A673 (cell line): ENCODE results near the gene ATE1. TPM values are rescaled to one million over a fixed set of nuclear protein-coding genes. Genes with fewer than 3 reads are reported as not detected.

Source experiments
- BruUV-seq: library from RNA; stranded (reverse); fragments of 400-500 nt; replicated peaks from 2 replicates; lab custom pipeline; 2021; lab: Mats Ljungman, UMichigan
- CTCF ChIA-PET: fragments of 300-600 bp; sonication (Branson Sonifier 250); formaldehyde crosslinking; loops from one replicate; lab custom pipeline; 2022; ENCODE audit warnings: antibody characterized with exemption; lab: Charles Lee
- POLR2A ChIA-PET: fragments of 300-600 bp; sonication (Branson Sonifier 250); formaldehyde crosslinking; loops from one replicate; lab custom pipeline; 2022; ENCODE audit warnings: antibody characterized with exemption; ENCODE audit not compliant: low non-redundant PET; lab: Charles Lee
- DNase-seq: peaks from one replicate; pipeline ENCODE4 v3.0.0-alpha.2; 2015; ENCODE audit warnings: low spot score
- H3K27ac ChIP-seq: fragments of 200-600 bp; sonication (generic); 2 replicates; pipeline ENCODE4 v1.5.1; 2016; ENCODE audit warnings: mixed run types, low read depth, mild to moderate bottlenecking, mixed read lengths, antibody characterized with exemption, low read length; ENCODE audit not compliant: poor library complexity, severe bottlenecking
- H3K27me3 ChIP-seq: fragments of 200-600 bp; sonication (generic); replicated peaks from 2 replicates; pipeline ENCODE4 v1.6.1; 2017; ENCODE audit warnings: mixed run types, low read depth, mild to moderate bottlenecking, mixed read lengths, antibody characterized with exemption, low read length; ENCODE audit not compliant: insufficient read depth, poor library complexity
- H3K36me3 ChIP-seq: fragments of 200-600 bp; sonication (generic); 2 replicates; pipeline ENCODE4 v1.6.1; 2016; ENCODE audit warnings: mixed run types, mild to moderate bottlenecking, mixed read lengths, antibody characterized with exemption, low read length; ENCODE audit not compliant: insufficient read depth, poor library complexity, severe bottlenecking
- H3K4me1 ChIP-seq: fragments of 200-600 bp; sonication (generic); 2 replicates; pipeline ENCODE4 v1.6.1; 2017; ENCODE audit warnings: mixed run types, mild to moderate bottlenecking, mixed read lengths, antibody characterized with exemption, low read length; ENCODE audit not compliant: insufficient read depth, poor library complexity, severe bottlenecking
- H3K4me3 ChIP-seq: fragments of 200-600 bp; sonication (generic); 2 replicates; pipeline ENCODE4 v1.5.1; 2016; ENCODE audit warnings: low read depth, mixed run types, mild to moderate bottlenecking, mixed read lengths, low read length; ENCODE audit not compliant: poor library complexity, severe bottlenecking
- H3K9me3 ChIP-seq: fragments of 200-600 bp; sonication (generic); 2 replicates; pipeline ENCODE4 v1.6.1; 2016; ENCODE audit warnings: mixed run types, low read depth, mild to moderate bottlenecking, mixed read lengths, antibody characterized with exemption, low read length; ENCODE audit not compliant: poor library complexity, severe bottlenecking
- EZH2 ChIP-seq: fragments of 200-600 bp; sonication (generic); IDR thresholded peaks from 2 replicates; pipeline ENCODE4 v1.6.1; 2017; ENCODE audit warnings: borderline replicate concordance, low read depth, mild to moderate bottlenecking, mixed read lengths, antibody characterized with exemption, low read length; ENCODE audit not compliant: poor library complexity, severe bottlenecking
- intact Hi-C: fragments of 100-400 bp; cut with micrococcal nuclease; formaldehyde crosslinking; loops from one replicate; pipeline ENCODE4 v1.10.0; 2022; ENCODE audit not compliant: unreplicated experiment
- total RNA-seq: library from RNA; stranded (reverse); gene quantifications from 2 replicates; pipeline ENCODE4 v1.2.3, GENCODE V29; 2021
- TF ChIP-seq, protein P1 (sequence below): fragments of 300-800, 200-600 bp; sonication (generic); conservative IDR thresholded peaks from 2 replicates; pipeline ENCODE4 v1.5.1; 2017; ENCODE audit warnings: low read depth, mild to moderate bottlenecking, antibody characterized with exemption, low read length, moderate library complexity, mixed read lengths

ATE1 gene
- total RNA-seq, 1 experiment from 2014 or later = 27.0 TPM

GRCh38 chr10:121956111-121957061 is 28.6 kb upstream of the ATE1 start:
- Histone ChIP-seq H3K4me1 (no peaks in the 10 kb centered on the region), H3K4me3 (no peak overlapping the region), H3K36me3 (peaks cover 24% of the 10 kb centered on the region), H3K27me3 (no peaks in the 10 kb centered on the region), H3K9me3 (no peaks in the 10 kb centered on the region), H3K27ac (no peak overlapping the region)
- DNase-seq = no peak
- no TSS peak for BruUV-seq
- ChIA-PET CTCF (no interaction called here), POLR2A (no interaction called here)
- intact Hi-C loops = no loop called here
- TF ChIP-seq, protein P1, sequence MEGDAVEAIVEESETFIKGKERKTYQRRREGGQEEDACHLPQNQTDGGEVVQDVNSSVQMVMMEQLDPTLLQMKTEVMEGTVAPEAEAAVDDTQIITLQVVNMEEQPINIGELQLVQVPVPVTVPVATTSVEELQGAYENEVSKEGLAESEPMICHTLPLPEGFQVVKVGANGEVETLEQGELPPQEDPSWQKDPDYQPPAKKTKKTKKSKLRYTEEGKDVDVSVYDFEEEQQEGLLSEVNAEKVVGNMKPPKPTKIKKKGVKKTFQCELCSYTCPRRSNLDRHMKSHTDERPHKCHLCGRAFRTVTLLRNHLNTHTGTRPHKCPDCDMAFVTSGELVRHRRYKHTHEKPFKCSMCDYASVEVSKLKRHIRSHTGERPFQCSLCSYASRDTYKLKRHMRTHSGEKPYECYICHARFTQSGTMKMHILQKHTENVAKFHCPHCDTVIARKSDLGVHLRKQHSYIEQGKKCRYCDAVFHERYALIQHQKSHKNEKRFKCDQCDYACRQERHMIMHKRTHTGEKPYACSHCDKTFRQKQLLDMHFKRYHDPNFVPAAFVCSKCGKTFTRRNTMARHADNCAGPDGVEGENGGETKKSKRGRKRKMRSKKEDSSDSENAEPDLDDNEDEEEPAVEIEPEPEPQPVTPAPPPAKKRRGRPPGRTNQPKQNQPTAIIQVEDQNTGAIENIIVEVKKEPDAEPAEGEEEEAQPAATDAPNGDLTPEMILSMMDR = no peak
- TF ChIP-seq EZH2 = no peak

GRCh38 chr10:121952226-121952625 is 24.4 kb upstream of the ATE1 start:
- CTCF ChIA-PET = no interaction called here
- intact Hi-C loops = no loop called here
- no peak for DNase-seq
- H3K4me3 ChIP-seq = no peak overlapping the region
- H3K9me3 ChIP-seq = no peaks in the 10 kb centered on the region
- no TSS peak for BruUV-seq
- H3K27me3 ChIP-seq = no peaks in the 10 kb centered on the region
- no peak overlapping the region for H3K27ac ChIP-seq
- TF ChIP-seq, protein P1 = no peak
- peaks cover 3% of the 10 kb centered on the region for H3K36me3 ChIP-seq
- POLR2A ChIA-PET = no interaction called here
- no peaks in the 10 kb centered on the region for H3K4me1 ChIP-seq

DNA sequence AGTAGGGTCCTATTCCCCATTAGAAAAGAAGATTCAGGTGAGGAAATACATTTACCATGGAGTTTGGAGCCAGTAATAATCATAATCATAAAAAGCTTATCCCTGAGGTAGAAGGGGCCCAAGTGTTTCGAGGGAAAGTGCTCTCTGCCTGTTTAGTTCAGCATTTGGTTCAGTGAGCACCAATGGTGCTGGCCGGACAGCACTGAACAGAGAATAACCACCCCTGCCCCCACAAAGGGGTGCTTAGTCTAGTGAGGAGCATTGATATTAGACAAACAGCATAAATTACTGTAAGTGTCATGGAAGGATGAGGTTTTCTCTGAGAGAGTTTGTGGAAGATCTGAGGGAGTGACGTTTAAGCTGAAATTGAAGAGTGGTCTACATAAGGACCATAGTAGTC is 21.6 kb upstream of the ATE1 start:
- BruUV-seq = no TSS peak
- no peaks in the 10 kb centered on the region for H3K4me1 ChIP-seq
- no peak overlapping the region for H3K27ac ChIP-seq
- H3K9me3 ChIP-seq = no peaks in the 10 kb centered on the region
- DNase-seq = no peak
- no peaks in the 10 kb centered on the region for H3K27me3 ChIP-seq
- intact Hi-C loops = no loop called here
- no peaks in the 10 kb centered on the region for H3K36me3 ChIP-seq
- TF ChIP-seq, protein P1 = no peak
- no peak for TF ChIP-seq EZH2
- no peak overlapping the region for H3K4me3 ChIP-seq
- ChIA-PET CTCF (no interaction called here), POLR2A (no interaction called here)
